Mesenchymal stem cell (in vitro differentiated cells and primary cell): ENCODE results near the gene PRKCQ.

Source experiments
- DNase-seq: peaks from one replicate; pipeline ENCODE4 v3.0.0-alpha.2; 2013
- H2AFZ ChIP-seq: one replicate; pipeline ENCODE4 v1.6.1; 2013; ENCODE audit warnings: low read depth, mild to moderate bottlenecking, control low read depth, inconsistent platforms, low read length, moderate library complexity
- H2AK5ac ChIP-seq: 2 replicates; pipeline ENCODE4 v1.6.1; 2013; ENCODE audit warnings: low read length, moderate library complexity, mild to moderate bottlenecking, inconsistent platforms; ENCODE audit not compliant: severe bottlenecking
- H2BK120ac ChIP-seq: one replicate; pipeline ENCODE4 v1.6.1; 2013; ENCODE audit warnings: low read depth, mild to moderate bottlenecking, inconsistent platforms, low read length, moderate library complexity
- H2BK12ac ChIP-seq, 2 experiments: one replicate each; pipeline ENCODE4 v1.6.1; 2013; ENCODE audit warnings: inconsistent platforms in 2 of 2, low read length in 2 of 2, mild to moderate bottlenecking in 2 of 2, moderate library complexity in 2 of 2, control low read depth in 1 of 2
- H2BK15ac ChIP-seq: one replicate; pipeline ENCODE4 v1.6.1; 2013; ENCODE audit warnings: mild to moderate bottlenecking, low read depth, inconsistent platforms; ENCODE audit not compliant: poor library complexity, severe bottlenecking
- H2BK5ac ChIP-seq: 2 replicates; pipeline ENCODE4 v1.6.1; 2013; ENCODE audit warnings: low read depth, mild to moderate bottlenecking, low read length, control low read depth, inconsistent platforms; ENCODE audit not compliant: poor library complexity, severe bottlenecking
- H3K14ac ChIP-seq, 2 experiments: one replicate each; pipeline ENCODE4 v1.6.1; 2013; ENCODE audit warnings: inconsistent platforms in 2 of 2, low read length in 2 of 2, control low read depth in 1 of 2, mild to moderate bottlenecking in 1 of 2, moderate library complexity in 1 of 2
- H3K18ac ChIP-seq, 2 experiments: one replicate each; pipeline ENCODE4 v1.6.1; 2013; ENCODE audit warnings: inconsistent platforms in 2 of 2, low read length in 2 of 2, control low read depth in 1 of 2, low read depth in 1 of 2, mild to moderate bottlenecking in 1 of 2
- H3K23ac ChIP-seq, 2 experiments: one replicate each; pipeline ENCODE4 v1.6.1; 2013; ENCODE audit warnings: inconsistent platforms in 2 of 2, low read length in 2 of 2, mild to moderate bottlenecking in 2 of 2, moderate library complexity in 2 of 2, control low read depth in 1 of 2
- H3K27ac ChIP-seq: 2 replicates; pipeline ENCODE4 v1.5.1; 2013; ENCODE audit warnings: mild to moderate bottlenecking, moderate library complexity, low read length, control low read depth, inconsistent platforms; ENCODE audit not compliant: poor library complexity, severe bottlenecking
- H3K27me3 ChIP-seq, 2 experiments: 2 replicates each; pipeline versions ENCODE4 v1.6.1 to v1.7.0; 2013; ENCODE audit warnings: low read length in 2 of 2, mild to moderate bottlenecking in 2 of 2, moderate library complexity in 2 of 2, control low read depth in 1 of 2, inconsistent platforms in 1 of 2; ENCODE audit not compliant: control insufficient read depth in 1 of 2, insufficient read depth in 1 of 2
- H3K36me3 ChIP-seq, 2 experiments: 2 replicates each; pipeline versions ENCODE4 v1.6.1 to v1.7.0; 2013; ENCODE audit warnings: low read length in 2 of 2, control low read depth in 1 of 2, inconsistent platforms in 1 of 2, low read depth in 1 of 2, mild to moderate bottlenecking in 1 of 2; ENCODE audit not compliant: insufficient read depth in 2 of 2, control insufficient read depth in 1 of 2
- H3K4ac ChIP-seq, 2 experiments: one replicate each; pipeline ENCODE4 v1.6.1; 2013; ENCODE audit warnings: inconsistent platforms in 2 of 2, low read length in 2 of 2, mild to moderate bottlenecking in 2 of 2, moderate library complexity in 2 of 2, control low read depth in 1 of 2, low read depth in 1 of 2
- H3K4me1 ChIP-seq: 2 replicates; pipeline ENCODE4 v1.6.1; 2013; ENCODE audit warnings: low read depth, low read length, control low read depth; ENCODE audit not compliant: control insufficient read depth, insufficient read depth
- H3K4me2 ChIP-seq: 2 replicates; pipeline ENCODE4 v1.6.1; 2013; ENCODE audit warnings: low read length, mild to moderate bottlenecking, inconsistent platforms; ENCODE audit not compliant: poor library complexity, severe bottlenecking
- H3K4me3 ChIP-seq, 2 experiments: 2 replicates each; pipeline versions ENCODE4 v1.5.1 to v1.7.0; 2013; ENCODE audit warnings: low read length in 2 of 2, mild to moderate bottlenecking in 2 of 2, control low read depth in 1 of 2, low read depth in 1 of 2; ENCODE audit not compliant: insufficient read depth in 1 of 2
- H3K79me1 ChIP-seq: replicated peaks from 2 replicates; pipeline ENCODE4 v1.6.1; 2013; ENCODE audit warnings: mild to moderate bottlenecking, control low read depth, low read length, inconsistent platforms; ENCODE audit not compliant: poor library complexity, severe bottlenecking
- H3K9ac ChIP-seq: 2 replicates; pipeline ENCODE4 v1.7.0; 2013; ENCODE audit warnings: mild to moderate bottlenecking, low read length, moderate library complexity
- H3K9me3 ChIP-seq: 2 replicates; pipeline ENCODE4 v1.7.0; 2013; ENCODE audit warnings: mild to moderate bottlenecking, low read length; ENCODE audit not compliant: control insufficient read depth
- H4K8ac ChIP-seq: one replicate; pipeline ENCODE4 v1.6.1; 2013; ENCODE audit warnings: inconsistent platforms, mild to moderate bottlenecking, low read length, moderate library complexity
- H4K91ac ChIP-seq: one replicate; pipeline ENCODE4 v1.6.1; 2013; ENCODE audit warnings: mild to moderate bottlenecking, low read length, inconsistent platforms
- WGBS: methylation state at CpG from one replicate; pipeline ENCODE4 v1.1.7; 2013; ENCODE audit warnings: mixed read lengths; 5-methylcytosine and 5-hydroxymethylcytosine counted together

The PRKCQ gene

GRCh38 chr10:6406220-6407033 lies 173.6 kb downstream of the PRKCQ start:
- Histone ChIP-seq H2BK12ac (no peak overlapping the region), H3K79me1 (no peaks in the 10 kb centered on the region), H2AK5ac (no peak overlapping the region), H3K23ac (no peak overlapping the region), H3K9ac (no peak overlapping the region), H3K4me3 (no peak overlapping the region), H3K27ac (no peak overlapping the region), H3K36me3 (no peaks in the 10 kb centered on the region), H2AFZ (no peak overlapping the region), H4K8ac (no peak overlapping the region), H2BK5ac (no peak overlapping the region), H3K4ac (no peak overlapping the region), H2BK120ac (no peak overlapping the region), H3K18ac (no peak overlapping the region), H4K91ac (no peak overlapping the region), H3K14ac (no peak overlapping the region), H3K4me1 (peaks cover 1% of the 10 kb centered on the region), H3K27me3 (peaks cover 20 to 40% of the 10 kb centered on the region in 2 experiments), H3K4me2 (no peak overlapping the region), H2BK15ac (no peak overlapping the region), H3K9me3 (no peaks in the 10 kb centered on the region)
- DNase-seq: peak; percentile 18
- 59% methylated on average over 9 of the region's 10 CpGs for WGBS

GRCh38 chr10:6405713-6406112 lies 174.4 kb downstream of the PRKCQ start:
- Histone ChIP-seq H3K79me1 (no peaks in the 10 kb centered on the region), H3K9me3 (no peaks in the 10 kb centered on the region), H3K4me2 (no peak overlapping the region), H4K8ac (no peak overlapping the region), H3K27ac (no peak overlapping the region), H2BK5ac (no peak overlapping the region), H3K23ac (no peak overlapping the region), H3K14ac (no peak overlapping the region), H3K9ac (no peak overlapping the region), H2AFZ (no peak overlapping the region), H3K36me3 (no peaks in the 10 kb centered on the region), H2AK5ac (no peak overlapping the region), H2BK15ac (no peak overlapping the region), H2BK12ac (no peak overlapping the region), H2BK120ac (no peak overlapping the region), H4K91ac (no peak overlapping the region), H3K4me3 (no peak overlapping the region), H3K4ac (no peak overlapping the region), H3K18ac (no peak overlapping the region), H3K27me3 (peaks cover 20 to 40% of the 10 kb centered on the region in 2 experiments), H3K4me1 (peaks cover 3% of the 10 kb centered on the region)
- no peak for DNase-seq
- 97% methylated on average over 3 of the region's 3 CpGs for WGBS

GRCh38 chr10:6404127-6405072 lies 175.7 kb downstream of the PRKCQ start:
- Histone ChIP-seq H3K9ac (no peak overlapping the region), H3K14ac (no peak overlapping the region), H3K23ac (no peak overlapping the region), H3K4me1 (peaks cover 10% of the 10 kb centered on the region), H4K8ac (no peak overlapping the region), H2BK15ac (no peak overlapping the region), H3K27me3 (peaks cover 20 to 46% of the 10 kb centered on the region in 2 experiments), H4K91ac (no peak overlapping the region), H3K9me3 (no peaks in the 10 kb centered on the region), H3K18ac (no peak overlapping the region), H2BK12ac (no peak overlapping the region), H3K4me3 (no peak overlapping the region), H3K4ac (no peak overlapping the region), H3K27ac (no peak overlapping the region), H2BK5ac (no peak overlapping the region), H3K36me3 (no peaks in the 10 kb centered on the region), H2AFZ (no peak overlapping the region), H2AK5ac (no peak overlapping the region), H3K4me2 (no peak overlapping the region), H3K79me1 (no peaks in the 10 kb centered on the region), H2BK120ac (no peak overlapping the region)
- no peak for DNase-seq
- 87% methylated on average over 1 of the region's 1 CpG for WGBS

- Histone ChIP-seq H2BK15ac (no peak overlapping the region), H3K4me1 (peaks cover 13% of the 10 kb centered on the region), H3K9ac (no peak overlapping the region), H3K27me3 (peaks cover 20 to 46% of the 10 kb centered on the region in 2 experiments), H4K91ac (no peak overlapping the region), H3K36me3 (no peaks in the 10 kb centered on the region), H3K9me3 (no peaks in the 10 kb centered on the region), H2AK5ac (no peak overlapping the region), H2BK5ac (no peak overlapping the region), H2AFZ (no peak overlapping the region), H3K4me2 (no peak overlapping the region), H3K4me3 (no peak overlapping the region), H3K23ac (peak overlapping the region in 1 of 2 experiments; percentile 78), H3K18ac (no peak overlapping the region), H3K4ac (no peak overlapping the region), H4K8ac (no peak overlapping the region), H3K14ac (peak overlapping the region in 1 of 2 experiments; percentile 28), H3K79me1 (no peaks in the 10 kb centered on the region), H2BK12ac (no peak overlapping the region), H3K27ac (no peak overlapping the region), H2BK120ac (no peak overlapping the region)
- 86% methylated on average over 8 of the region's 8 CpGs for whole genome bisulfite sequencing
- DNase-seq: no peak
Observed at GRCh38 chr10:6402960-6403359, 177.1 kb downstream of the PRKCQ start.
